Fibroblast of lung (primary cell): ENCODE results near the gene TGFB2.

Experiments used
- CTCF ChIP-seq, 2 donors: IDR thresholded peaks in 1 of 2; conservative IDR thresholded peaks in 1 of 2; 1 replicate in 1 of 2; 2 replicates in 1 of 2; pipeline ENCODE4 v1.5.1; 2011 to 2012; ENCODE audit warnings: low read length in 2 of 2, control low read depth in 1 of 2, inconsistent platforms in 1 of 2, low read depth in 1 of 2, mild to moderate bottlenecking in 1 of 2
- EZH2 ChIP-seq: IDR thresholded peaks from 2 replicates; pipeline ENCODE4 v1.5.1; 2012; ENCODE audit warnings: low read length, control low read depth, mild to moderate bottlenecking; ENCODE audit errors: missing control alignments

DNA sequence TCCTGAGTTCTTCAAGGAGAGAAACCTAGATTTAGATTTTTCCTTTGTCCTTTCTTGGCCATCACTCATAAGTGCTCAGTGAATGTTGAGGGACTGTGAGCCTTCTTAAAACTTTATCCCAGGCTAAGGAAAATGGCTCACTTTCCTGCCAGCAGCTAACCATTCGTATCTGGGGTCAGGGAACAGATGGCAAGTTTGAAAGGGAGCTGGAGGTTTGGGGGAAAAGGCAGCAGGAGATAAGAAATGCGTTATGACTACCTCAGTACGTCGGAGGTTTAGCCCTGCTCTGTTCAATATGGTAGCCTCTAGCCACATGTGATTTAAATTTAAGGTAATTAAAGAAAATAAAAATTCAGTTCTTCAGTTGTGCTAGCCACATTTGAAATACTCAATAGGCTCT is 46.7 kb upstream of the TGFB2 start:
- TF ChIP-seq CTCF (conservative IDR thresholded peaks at IDR 0.05 in 1 of 2, IDR thresholded peaks at IDR 0.05 in 1 of 2; ENCODE audit: low read depth in 1 of 2, low read length in 2 of 2) (no peak), EZH2 (no peak)
